GM18907 (cell line): ENCODE data around the gene UVRAG.

Experiments used
- ATAC-seq: cut with Tn5 transposase; IDR thresholded peaks from one replicate; pipeline ENCODE4 v1.9.1; 2021; ENCODE audit warnings: mild to moderate bottlenecking, moderate library complexity; ENCODE audit not compliant: unreplicated experiment

UVRAG gene

DNA sequence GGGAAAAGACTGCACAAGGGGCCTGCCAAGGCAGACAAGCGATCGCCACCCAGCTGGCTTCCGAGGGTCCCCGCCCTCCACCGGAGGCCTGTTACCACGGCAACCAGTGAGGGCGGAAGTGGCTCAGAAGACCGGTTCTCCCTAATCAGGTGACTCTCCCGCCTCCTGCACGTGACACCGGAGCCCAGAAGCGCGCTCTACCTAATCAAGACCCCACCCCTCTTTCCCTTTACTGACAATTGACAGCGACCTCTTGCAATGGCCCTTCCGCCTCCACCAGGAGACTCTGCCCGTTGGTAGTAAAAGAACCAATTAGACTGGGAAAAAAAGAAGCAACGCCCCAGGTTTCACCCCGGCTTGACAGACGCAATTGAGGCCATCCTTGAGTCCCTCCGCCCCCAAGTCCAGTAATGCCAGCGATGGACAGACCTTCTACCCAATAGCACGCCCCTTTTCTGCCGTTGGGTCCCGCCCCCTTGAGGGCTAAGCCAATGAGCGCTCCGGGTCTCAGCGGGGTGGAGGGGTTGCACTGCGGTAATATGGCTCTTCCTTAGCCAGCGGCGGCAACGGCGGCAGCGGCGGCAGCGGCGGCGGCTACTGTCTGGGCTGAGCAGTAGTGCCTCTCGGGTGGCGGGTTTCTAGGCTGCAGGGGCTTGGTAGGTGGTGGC is at the start of gene UVRAG:
UVRAG (plus strand) TSS at position 534 of the 668 bp plus-strand sequence. CDS start 198 bp downstream, outside the sequence.
- ATAC-seq, result peak; percentile 84

- ATAC-seq, result no peak
Observed at GRCh38 chr11:75766443-75767227, 48.4 kb upstream of the UVRAG start.

DNA sequence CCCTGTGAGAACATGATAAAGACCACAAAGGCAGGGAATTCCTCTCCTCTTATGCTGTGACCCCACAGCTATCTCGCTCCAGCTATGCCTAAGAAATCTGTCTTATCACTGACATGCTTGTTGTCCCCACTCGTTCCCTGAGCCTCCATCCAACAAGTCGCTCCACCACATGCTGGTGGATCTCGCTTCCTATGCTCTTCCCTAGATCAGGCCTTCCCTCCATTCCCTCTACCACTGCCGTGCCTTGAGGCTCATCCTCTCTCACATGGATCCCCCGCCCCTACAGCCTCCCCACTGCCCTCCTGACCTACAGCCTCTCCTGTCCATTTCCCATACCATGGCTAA is 47.8 kb upstream of the UVRAG start:
- ATAC-seq, result no peak

DNA sequence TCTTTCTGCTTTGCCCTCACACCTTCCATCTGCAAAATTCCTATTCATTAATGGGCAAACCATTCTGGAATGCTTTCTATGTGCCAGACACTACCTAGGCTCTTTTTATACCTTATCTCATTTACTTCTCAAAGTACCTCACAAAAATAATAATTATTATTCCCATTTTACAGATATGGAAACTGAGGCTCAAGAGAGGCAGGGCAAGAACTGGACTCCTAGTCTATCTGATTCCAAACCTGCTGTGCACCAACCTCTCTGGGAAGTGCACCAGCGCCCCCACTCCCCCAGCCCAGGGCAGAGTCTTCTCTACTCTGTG is 47.3 kb upstream of the UVRAG start:
- ATAC-seq, result no peak

- ATAC-seq, result peak; percentile 73
Observed at GRCh38 chr11:75768112-75768908, 46.7 kb upstream of the UVRAG start, which contains the start of gene DGAT2. Gene DGAT2, plus strand, starts transcription at chr11:75768778. Its CDS starts 214 bp downstream, at chr11:75768992.

GRCh38 chr11:75768909-75769771 is 45.9 kb upstream of the UVRAG start:
- ATAC-seq, result no peak

GRCh38 chr11:75770102-75770501 is 44.9 kb upstream of the UVRAG start:
- ATAC-seq, result no peak

DNA sequence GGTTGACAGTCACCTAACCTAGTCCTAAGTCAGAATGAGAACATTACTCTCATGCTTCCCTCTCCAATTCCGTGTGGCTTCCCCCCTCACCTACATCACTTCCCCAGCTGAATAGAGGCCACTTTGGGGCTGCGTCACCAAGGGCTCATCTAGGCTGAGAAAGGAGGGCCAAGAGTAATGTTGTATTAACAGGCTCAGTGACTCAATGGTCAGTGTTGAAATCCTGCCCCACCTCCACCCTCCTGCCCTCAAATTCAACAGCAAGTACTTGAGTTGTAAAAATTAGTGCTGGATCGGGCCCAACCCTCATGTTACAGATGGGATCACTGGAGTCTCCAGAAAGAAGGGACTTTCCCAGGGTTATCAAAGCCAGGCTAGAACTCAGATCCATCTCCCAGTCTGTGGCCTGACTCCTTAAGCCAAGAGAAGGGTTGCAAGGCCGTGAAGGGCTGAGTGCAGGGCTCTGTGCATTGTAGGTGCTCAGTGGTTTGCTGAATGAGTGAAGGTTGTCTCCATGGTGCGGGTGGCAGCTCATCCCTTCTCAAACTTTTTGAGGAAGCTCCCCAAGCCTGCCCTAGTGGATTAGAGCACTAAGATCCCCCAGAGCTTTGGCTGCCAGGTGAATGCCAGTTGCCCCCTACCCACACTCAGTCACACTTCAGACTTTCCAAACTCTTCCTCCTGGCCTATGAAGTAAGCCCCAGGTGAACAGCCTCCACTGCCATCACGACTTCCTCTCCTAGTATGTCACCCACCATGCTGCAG is 43.2 kb upstream of the UVRAG start:
- ATAC-seq, result no peak

- ATAC-seq, result peak; percentile 83
Observed at GRCh38 chr11:75773595-75774353, 41.2 kb upstream of the UVRAG start.

DNA sequence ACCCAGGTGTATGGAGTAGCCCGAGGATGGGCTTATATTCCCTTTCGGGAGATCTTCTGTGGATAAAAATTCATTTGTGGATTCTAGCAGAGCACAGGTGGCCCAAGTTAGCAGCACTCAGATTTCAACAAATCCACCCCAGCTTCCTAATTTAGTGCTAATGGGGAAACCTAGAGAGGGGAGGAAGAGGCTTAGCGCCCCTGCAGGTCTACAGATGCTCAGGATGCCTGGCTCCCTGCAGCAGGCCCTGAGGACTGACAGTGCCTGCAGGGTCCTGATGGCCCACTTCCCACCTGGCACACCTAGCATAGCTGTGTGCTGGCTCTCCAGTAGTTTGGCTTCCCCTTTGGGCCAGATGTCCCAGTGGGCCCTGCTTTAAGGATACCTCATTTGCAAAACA is 40.0 kb upstream of the UVRAG start:
- ATAC-seq, result no peak

GRCh38 chr11:75776546-75776945 is 38.5 kb upstream of the UVRAG start:
- ATAC-seq, result no peak

GRCh38 chr11:75777461-75778110 is 37.4 kb upstream of the UVRAG start:
- ATAC-seq, result no peak

DNA sequence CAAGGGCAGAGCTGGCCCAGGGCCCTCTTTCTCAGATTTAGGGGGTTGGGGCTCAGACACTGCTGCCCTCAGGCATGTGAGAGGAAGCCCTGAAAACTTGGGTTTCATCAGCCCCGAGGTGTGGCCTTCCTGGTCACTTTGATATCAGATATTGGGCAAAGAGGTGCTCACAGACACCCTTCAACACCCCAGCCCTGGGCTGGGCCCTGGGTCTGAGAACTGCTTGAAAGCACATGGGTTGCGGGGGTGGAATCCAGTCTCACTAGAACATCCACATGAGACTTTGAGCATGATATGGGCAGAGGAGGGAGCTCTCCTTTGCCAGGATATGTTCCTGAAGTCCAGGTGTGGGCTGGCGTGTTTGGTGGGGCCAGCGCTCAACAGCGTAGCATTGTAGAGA is 36.0 kb upstream of the UVRAG start:
- no peak for ATAC-seq

GRCh38 chr11:75779960-75780359 is 35.0 kb upstream of the UVRAG start:
- no peak for ATAC-seq

GRCh38 chr11:75780888-75781287 is 34.1 kb upstream of the UVRAG start:
- ATAC-seq, result no peak

GRCh38 chr11:75781296-75781695 is 33.7 kb upstream of the UVRAG start:
- no peak for ATAC-seq

- ATAC-seq, result no peak
Observed at GRCh38 chr11:75781831-75782230, 33.2 kb upstream of the UVRAG start.

GRCh38 chr11:75782540-75783263 is 32.3 kb upstream of the UVRAG start:
- no peak for ATAC-seq
